HG03135 (cell line): ENCODE data around the gene SRR.
"Not testable (repeated sequence)": the region's sequence is repeated elsewhere in the genome, so short reads cannot be mapped to it uniquely, and the experiment has no call there.

Source experiments
- ATAC-seq: cut with Tn5 transposase; IDR thresholded peaks from one replicate; pipeline ENCODE4 v1.9.1; 2021; ENCODE audit warnings: mild to moderate bottlenecking, moderate library complexity; ENCODE audit not compliant: unreplicated experiment

The SRR gene

DNA sequence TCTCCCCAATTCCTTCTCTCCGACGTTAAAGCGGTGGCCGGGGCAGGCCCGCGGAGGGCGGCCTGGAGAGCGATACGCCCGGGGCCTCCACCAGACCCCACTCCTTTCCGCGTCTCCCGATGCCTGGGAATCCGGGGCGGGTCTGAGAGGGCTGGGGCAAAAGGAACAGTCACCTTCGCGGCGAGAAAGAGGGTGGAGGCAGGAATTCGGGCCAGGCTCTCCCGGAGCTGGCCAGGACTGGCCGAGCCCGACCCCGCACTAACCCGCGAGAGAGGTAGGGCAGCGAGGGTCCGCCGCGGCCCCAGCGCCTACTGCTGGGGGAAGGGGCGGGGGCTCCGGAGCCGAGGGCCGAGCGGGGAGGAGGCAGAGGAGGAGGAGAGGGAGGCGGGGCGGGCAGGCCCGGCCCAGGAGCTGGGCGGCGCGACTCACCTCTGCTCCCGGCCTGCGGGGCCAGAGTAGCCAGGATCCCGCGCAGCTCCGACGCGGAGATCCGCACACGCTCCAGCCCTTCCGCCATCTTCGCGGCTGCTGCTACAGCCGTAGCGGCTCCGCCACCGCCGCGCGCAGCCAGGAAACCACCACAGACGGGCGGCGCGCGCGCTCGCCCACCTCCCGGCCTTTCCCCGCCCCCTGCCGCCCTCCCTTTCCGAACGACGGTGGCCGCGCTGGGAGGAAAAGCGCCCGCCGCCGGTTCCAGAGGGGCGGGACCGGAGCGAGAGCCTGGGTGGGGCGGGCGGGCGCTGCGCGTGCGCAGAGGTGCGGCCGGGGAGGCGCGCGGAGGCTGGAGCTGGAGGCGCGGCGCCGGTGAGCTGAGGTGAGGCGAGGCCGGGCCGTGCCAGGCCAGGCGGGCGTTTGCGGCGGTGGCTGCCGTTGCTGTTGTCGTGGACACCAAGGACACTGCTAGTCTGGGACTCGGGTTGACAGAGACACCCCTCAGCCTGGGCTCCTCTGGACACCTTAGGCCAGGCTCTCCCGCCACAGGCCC, at the start of gene SRR, which contains the start of gene SMG6:
Gene SRR (plus strand): TSS at position 747 of the 985 bp plus-strand sequence. CDS start 11,611 bp downstream, outside the sequence.
Gene SMG6 (minus strand): TSS at position 582 of the 985 bp plus-strand sequence. CDS start 65 bp downstream, at position 517.
- peak; percentile 82 for ATAC-seq

DNA sequence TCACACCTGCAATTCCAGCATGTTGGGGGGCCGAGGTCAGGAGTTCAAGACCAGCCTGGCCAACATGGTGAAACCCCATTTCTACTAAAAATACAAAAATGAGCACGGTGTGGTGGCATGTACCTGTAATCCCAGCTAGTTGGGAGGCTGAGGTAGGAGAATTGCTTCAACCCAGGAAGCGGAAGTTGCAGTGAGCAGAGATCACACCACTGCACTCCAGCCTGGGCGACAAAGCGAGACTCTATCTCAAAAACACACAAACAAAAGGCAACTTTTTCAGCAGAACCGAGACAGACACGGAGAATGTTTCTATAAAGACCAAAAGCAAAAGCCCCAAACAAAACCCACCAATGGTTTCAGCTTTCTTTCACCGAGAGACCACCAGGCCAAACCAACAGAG, 44.9 kb upstream of the SRR start:
- ATAC-seq: not testable (repeated sequence)

- peak; percentile 64 for ATAC-seq
These were observed 43.8 kb upstream of the SRR start for GRCh38 chr17:2259769-2260536.

- ATAC-seq: no peak
These were observed 41.6 kb upstream of the SRR start for GRCh38 chr17:2262135-2262587.

DNA sequence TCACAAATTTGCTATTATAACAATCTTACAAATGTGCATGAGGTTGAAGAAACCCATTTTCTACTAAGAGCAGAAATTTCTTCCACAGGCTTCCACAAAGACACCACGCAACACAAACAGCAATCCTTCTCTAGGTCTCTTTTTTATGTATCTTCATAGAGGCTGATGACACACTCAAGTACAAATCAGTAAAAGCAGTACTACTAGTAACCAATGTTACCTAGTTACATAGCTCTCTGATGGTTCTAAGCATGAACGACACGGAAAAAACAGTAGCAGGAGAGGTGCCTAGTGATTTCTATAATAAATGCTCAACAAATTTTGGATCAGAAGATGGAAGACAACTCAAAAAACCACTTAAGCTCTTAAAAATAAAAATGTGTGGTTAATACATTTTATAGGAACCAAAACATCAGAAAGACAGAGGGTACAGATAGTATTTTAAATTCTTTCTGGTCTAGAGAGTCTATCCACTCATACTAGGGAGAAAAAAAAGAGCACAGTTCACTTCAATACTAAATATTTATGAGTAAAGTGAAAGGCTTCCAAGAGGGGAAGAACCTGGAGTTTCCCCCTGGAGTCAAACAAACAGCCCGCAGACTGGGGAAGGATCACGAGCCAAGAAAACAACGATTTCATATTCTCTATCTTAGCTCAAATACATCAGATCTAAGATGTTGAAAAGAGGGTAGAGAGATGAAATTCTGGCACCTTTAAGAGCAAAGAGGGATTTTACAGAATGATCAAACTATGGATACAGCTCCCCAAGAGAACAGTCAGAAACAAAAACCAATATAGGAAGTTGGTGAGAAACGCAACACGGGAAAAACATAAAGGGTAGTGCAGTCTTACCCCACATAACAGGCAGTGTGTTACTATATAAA, 40.3 kb upstream of the SRR start:
- no peak for ATAC-seq

GRCh38 chr17:2264067-2264860, 39.5 kb upstream of the SRR start:
- no peak for ATAC-seq

DNA sequence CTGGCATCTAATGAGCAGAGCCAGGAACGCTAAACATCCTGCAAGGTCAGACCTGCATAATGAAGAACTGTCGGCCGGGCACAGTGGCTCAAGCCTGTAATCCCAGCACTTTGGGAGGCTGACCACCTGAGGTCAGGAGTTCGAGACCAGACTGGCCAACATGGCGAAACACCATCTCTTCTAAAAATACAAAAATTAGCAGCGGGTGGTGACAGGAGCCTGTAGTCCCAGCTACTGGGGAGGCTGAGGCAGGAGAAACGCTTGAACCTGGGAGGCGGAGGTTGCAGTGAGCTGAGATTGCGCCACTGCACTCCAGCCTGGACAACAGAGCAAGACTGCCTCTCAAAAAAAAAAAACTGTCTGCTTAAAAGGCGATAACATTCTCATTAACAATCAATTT, 38.6 kb upstream of the SRR start:
- ATAC-seq: not testable (repeated sequence)

DNA sequence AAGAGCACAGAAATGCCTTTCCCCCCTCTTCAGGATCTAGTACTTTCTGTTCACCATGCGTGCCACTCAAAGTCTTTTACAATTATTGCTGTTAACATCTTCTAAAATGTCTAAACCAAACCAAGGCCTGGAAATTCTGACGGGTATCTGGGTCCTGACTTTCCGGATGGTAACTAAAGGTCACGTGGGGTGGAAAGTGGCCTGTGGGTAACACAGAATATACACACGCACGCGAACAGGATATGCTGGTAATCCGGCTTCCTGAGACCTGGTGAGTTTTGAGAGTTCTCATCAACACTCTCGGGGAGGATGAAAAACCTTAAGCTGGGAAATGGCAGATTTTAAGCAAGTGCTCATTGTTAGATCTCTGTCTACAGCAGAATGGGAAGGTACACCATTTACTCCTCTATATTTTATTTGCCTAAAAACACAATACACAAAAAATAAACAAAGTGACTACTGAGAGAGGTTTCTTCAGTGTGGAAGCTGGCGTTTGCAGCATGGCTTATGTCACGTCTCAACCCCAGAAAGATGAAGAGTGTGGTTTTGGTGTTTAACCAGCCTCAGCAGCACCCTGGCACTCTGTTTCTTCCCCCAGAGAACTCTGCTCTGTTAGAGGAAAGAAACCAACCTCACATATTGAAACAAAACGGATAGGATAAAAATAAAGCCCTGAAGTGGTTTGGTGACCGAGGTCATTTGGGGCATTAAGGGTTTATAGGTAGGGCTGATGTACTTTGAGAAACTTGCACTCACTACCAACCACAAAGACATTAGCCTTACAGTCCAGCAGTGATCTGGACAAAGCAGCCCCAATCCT, 37.5 kb upstream of the SRR start:
- ATAC-seq: peak; percentile 76

- peak; percentile 28 for ATAC-seq
These were observed 36.9 kb upstream of the SRR start for GRCh38 chr17:2266865-2267228.

DNA sequence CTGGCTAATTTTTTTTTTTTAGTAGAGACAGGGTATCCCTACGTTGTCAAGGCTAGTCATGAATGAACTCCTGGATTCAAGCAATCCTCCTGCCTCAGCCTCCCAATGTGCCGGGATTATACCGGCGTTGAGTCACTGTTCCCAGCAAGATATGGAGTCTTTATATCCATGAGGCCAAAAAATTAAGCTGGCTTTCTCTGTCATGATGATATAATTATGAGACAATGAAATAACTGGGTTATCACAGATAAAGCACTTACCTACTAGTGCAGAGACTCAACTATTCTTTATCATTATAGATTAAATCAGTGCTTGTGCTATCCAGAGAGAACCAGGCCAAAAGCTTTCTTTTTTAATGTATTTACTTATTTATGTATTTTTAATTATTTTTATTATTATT, 36.4 kb upstream of the SRR start:
- no peak for ATAC-seq

DNA sequence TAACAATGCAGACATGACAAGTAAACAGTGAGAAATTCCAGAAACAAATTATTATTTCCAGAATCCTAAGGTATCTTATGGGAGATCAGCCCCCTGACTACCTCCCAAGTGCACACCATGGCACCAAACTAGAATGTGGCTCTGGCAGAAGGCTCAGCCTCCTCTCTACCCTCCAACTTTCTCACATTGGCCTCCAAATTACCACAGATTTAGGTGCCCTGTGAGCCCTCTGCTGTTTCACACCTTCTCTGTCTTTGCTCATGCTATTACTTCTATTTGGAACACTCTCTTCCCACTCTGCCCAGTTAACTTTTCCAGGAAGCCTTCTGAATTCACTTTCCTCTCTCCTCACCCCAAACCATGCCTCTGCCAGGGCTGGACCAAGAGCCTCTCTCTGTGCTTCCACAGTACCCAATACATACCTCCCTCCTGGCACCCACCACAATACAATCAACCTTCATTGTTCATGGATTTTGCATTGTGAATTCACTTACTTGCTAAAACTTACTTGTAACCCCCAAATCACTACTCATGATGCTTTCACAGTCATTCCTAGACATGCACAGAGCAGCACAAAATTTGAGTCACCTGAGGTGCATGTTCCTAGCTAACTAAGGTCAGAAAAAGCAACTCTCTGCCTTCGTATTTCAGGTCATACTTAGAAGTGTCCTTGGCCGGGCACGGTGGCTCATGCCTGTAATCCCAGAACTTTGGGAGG, 31.6 kb upstream of the SRR start:
- ATAC-seq: no peak

DNA sequence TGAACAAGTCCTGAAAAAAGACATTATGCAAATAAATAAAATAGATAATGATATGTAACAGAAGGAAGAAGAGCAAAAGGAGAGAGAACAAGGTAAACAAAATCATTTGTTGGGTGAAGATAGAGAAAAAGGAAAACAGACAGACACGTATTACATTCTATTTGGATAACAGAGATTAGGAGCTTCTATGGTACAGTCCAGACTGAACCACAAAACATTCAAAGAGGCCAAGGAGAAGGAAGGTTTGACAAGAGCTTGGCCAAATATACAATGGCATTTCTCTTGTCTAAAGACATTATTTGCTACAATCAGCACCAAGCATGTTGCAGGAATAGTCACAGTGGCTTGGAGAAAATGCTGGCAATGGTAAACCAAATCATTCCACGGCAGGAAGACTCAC, 29.3 kb upstream of the SRR start:
- no peak for ATAC-seq

- no peak for ATAC-seq
These were observed 28.0 kb upstream of the SRR start for GRCh38 chr17:2275722-2276121.

- no peak for ATAC-seq
These were observed 26.1 kb upstream of the SRR start for GRCh38 chr17:2277429-2278170.

DNA sequence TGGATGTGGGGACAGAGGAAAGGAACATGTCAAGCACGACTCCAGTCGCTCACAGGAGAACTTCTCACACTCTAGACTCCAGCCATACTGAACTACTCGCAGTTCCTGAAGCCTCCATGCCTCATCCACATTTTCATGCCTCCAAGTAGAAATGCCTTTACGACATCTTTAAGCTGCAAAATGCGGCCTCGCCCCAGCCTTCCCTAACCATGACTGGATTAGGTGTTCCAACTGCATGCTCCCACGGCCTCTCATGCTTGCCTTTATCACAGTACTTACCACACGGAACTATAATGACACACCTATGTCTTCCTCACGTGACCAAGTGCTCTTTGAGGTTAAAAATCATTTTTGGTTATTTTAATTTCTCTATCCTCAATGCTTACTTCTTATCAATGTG, 24.0 kb upstream of the SRR start:
- ATAC-seq: no peak

GRCh38 chr17:2282297-2282873, 21.4 kb upstream of the SRR start:
- no peak for ATAC-seq

DNA sequence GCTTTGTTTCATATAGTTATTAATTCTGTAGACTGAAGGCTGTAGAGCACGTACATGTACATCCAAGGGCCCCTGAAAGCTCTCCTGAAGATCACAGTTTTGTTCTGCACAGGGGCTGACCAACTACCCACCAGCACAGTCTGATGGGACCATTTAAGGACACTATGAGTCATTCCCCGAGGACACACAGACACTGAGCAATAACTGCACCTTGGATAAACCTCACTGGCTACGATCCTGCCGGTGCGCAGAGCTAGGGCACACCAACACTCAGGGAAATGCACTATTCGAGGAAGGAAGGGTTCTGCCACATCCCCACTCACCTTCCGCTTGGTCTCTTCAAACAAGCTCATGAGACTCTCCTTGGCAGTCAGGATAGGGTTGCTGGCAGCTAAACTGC, 20.4 kb upstream of the SRR start:
- ATAC-seq: no peak
